Measurements from ENCODE around the gene GJA3. TPM values are rescaled to one million over a fixed set of nuclear protein-coding genes. Genes with fewer than 3 reads are reported as not detected.

GJA3 gene
- total and polyA plus RNA-seq, 9 of the 15 experiments (the other 6 are each of a cell fraction or from before 2014, with no cell fraction given) = 0.03 to 0.13 (median 0.04) TPM; not detected in 4

GRCh38 chr13:20188667-20189553, 28.1 kb upstream of the GJA3 start (continued):
- TF ChIP-seq THAP12 (CRISPR knock-in tag; IDR thresholded peaks at IDR 0.05) = no peak
- no peak for TF ChIP-seq RFX5 (IDR thresholded peaks at IDR 0.05; ENCODE audit: low read depth, low read length)
- no peak for TF ChIP-seq CBX2 (IDR thresholded peaks at IDR 0.05; ENCODE audit: insufficient read depth, low read length, poor library complexity, severe bottlenecking)
- no peak for TF ChIP-seq ERF (CRISPR knock-in tag; IDR thresholded peaks at IDR 0.05)
- peak in 2 of 3 experiments; percentile 84 to 93; a peak in 4 of 6 replicates for TF ChIP-seq ZBTB11 (CRISPR knock-in tag; IDR thresholded peaks at IDR 0.05)
- no peak for TF ChIP-seq SMARCA5 (IDR thresholded peaks at IDR 0.05)
- no peak for TF ChIP-seq ZNF263 (CRISPR knock-in tag; IDR thresholded peaks at IDR 0.05; ENCODE audit: borderline replicate concordance)
- no peak for TF ChIP-seq TARDBP (IDR thresholded peaks at IDR 0.05)
- no peak for TF ChIP-seq ZSCAN29 (IDR thresholded peaks at IDR 0.05)
- peak; percentile 87 for TF ChIP-seq L3MBTL2 (IDR thresholded peaks at IDR 0.05)
- TF ChIP-seq, protein P1, sequence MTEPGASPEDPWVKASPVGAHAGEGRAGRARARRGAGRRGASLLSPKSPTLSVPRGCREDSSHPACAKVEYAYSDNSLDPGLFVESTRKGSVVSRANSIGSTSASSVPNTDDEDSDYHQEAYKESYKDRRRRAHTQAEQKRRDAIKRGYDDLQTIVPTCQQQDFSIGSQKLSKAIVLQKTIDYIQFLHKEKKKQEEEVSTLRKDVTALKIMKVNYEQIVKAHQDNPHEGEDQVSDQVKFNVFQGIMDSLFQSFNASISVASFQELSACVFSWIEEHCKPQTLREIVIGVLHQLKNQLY (CRISPR knock-in tag; conservative IDR thresholded peaks at IDR 0.05) = no peak
- TF ChIP-seq XRCC4 (IDR thresholded peaks at IDR 0.05; ENCODE audit: extremely low read depth, insufficient read depth, insufficient read length) = no peak
- TF ChIP-seq JUN (IDR thresholded peaks at IDR 0.05; ENCODE audit: borderline replicate concordance, low read depth, low read length) = no peak
- no peak for TF ChIP-seq JUN (CRISPR knock-in tag; IDR thresholded peaks at IDR 0.05; ENCODE audit: borderline replicate concordance)
- TF ChIP-seq ZKSCAN3 (CRISPR knock-in tag; IDR thresholded peaks at IDR 0.05) = no peak
- TF ChIP-seq ZNF224 (CRISPR knock-in tag; IDR thresholded peaks at IDR 0.05) = no peak
- TF ChIP-seq, protein P2, sequence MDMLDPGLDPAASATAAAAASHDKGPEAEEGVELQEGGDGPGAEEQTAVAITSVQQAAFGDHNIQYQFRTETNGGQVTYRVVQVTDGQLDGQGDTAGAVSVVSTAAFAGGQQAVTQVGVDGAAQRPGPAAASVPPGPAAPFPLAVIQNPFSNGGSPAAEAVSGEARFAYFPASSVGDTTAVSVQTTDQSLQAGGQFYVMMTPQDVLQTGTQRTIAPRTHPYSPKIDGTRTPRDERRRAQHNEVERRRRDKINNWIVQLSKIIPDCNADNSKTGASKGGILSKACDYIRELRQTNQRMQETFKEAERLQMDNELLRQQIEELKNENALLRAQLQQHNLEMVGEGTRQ (CRISPR knock-in tag; IDR thresholded peaks at IDR 0.05) = no peak
- TF ChIP-seq EP400 (IDR thresholded peaks at IDR 0.05) = no peak
- TF ChIP-seq RFX7 (CRISPR knock-in tag; IDR thresholded peaks at IDR 0.05) = no peak
- TF ChIP-seq, protein P3, sequence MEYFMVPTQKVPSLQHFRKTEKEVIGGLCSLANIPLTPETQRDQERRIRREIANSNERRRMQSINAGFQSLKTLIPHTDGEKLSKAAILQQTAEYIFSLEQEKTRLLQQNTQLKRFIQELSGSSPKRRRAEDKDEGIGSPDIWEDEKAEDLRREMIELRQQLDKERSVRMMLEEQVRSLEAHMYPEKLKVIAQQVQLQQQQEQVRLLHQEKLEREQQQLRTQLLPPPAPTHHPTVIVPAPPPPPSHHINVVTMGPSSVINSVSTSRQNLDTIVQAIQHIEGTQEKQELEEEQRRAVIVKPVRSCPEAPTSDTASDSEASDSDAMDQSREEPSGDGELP (CRISPR knock-in tag; IDR thresholded peaks at IDR 0.05; ENCODE audit: borderline replicate concordance) = peak; percentile 91
